T-helper 17 cell (primary cell): ENCODE data around the gene KNCN. TPM values are rescaled to one million over a fixed set of nuclear protein-coding genes. Genes with fewer than 3 reads are reported as not detected.

ENCODE experiments used
- ATAC-seq: fragments of 150-1000 bp; cut with Tn5 transposase; 2 replicates; pipeline ENCODE4 v1.10.0; 2021; ENCODE audit warnings: mild to moderate bottlenecking, moderate library complexity
- DNase-seq, 3 donors: peaks; one replicate each; pipeline versions ENCODE4 v3.0.0 to v3.0.0-alpha.2; 2020 to 2021
- H3K9me3 ChIP-seq: one replicate; pipeline ENCODE4 v1.7.0; 2013; ENCODE audit warnings: low read length, mild to moderate bottlenecking; ENCODE audit not compliant: control insufficient read depth, poor library complexity, severe bottlenecking
- H3K27ac Mint-ChIP-seq: one replicate; pipeline ENCODE4 v1.8.0; 2022; ENCODE audit warnings: mild to moderate bottlenecking, moderate library complexity, mixed read lengths
- H3K27me3 Mint-ChIP-seq: one replicate; pipeline ENCODE4 v1.8.0; 2022; ENCODE audit warnings: mixed read lengths
- H3K36me3 Mint-ChIP-seq: one replicate; pipeline ENCODE4 v1.8.0; 2022; ENCODE audit warnings: low read depth, mixed read lengths
- H3K4me1 Mint-ChIP-seq: one replicate; pipeline ENCODE4 v1.8.0; 2022; ENCODE audit warnings: mild to moderate bottlenecking, mixed read lengths
- H3K4me3 Mint-ChIP-seq: one replicate; pipeline ENCODE4 v1.8.0; 2022; ENCODE audit warnings: mild to moderate bottlenecking, moderate library complexity, mixed read lengths
- total RNA-seq, 4 donors: library from RNA in 2 of 4; stranded (reverse) in 2 of 4; gene quantifications; one replicate each; pipeline ENCODE4 v1.2.3 and lab custom pipeline; 2022 to 2026

Gene KNCN
- total RNA-seq, 2 donors from 2014 or later: not detected

- peaks cover 7% of the 10 kb centered on the region for H3K36me3 Mint-ChIP-seq
- no peak for ATAC-seq
These were observed 20.5 kb downstream of the KNCN start for GRCh38 chr1:46530791-46531409.

GRCh38 chr1:46530311-46530710, 21.1 kb downstream of the KNCN start:
- ATAC-seq (no peak), DNase-seq (no peak)
- Mint-ChIP-seq H3K36me3 (peaks cover 7% of the 10 kb centered on the region), H3K27me3 (peaks cover 38% of the 10 kb centered on the region), H3K27ac (no peak overlapping the region), H3K4me3 (no peak overlapping the region), H3K4me1 (peaks cover 17% of the 10 kb centered on the region)
- H3K9me3 ChIP-seq: no peaks in the 10 kb centered on the region

More at GRCh38 chr1:46530791-46531409, 20.5 kb downstream of the KNCN start:
- no peaks in the 10 kb centered on the region for H3K9me3 ChIP-seq
- H3K27ac Mint-ChIP-seq: no peak overlapping the region
- H3K27me3 Mint-ChIP-seq: peaks cover 33% of the 10 kb centered on the region
- peaks cover 17% of the 10 kb centered on the region for H3K4me1 Mint-ChIP-seq
- no peak overlapping the region for H3K4me3 Mint-ChIP-seq
- no peak for DNase-seq

- peaks cover 44% of the 10 kb centered on the region for H3K27me3 Mint-ChIP-seq
- ATAC-seq (no peak), DNase-seq (no peak)
- no peaks in the 10 kb centered on the region for H3K9me3 ChIP-seq
- peaks cover 11% of the 10 kb centered on the region for H3K36me3 Mint-ChIP-seq
- no peak overlapping the region for H3K27ac Mint-ChIP-seq
- peaks cover 17% of the 10 kb centered on the region for H3K4me1 Mint-ChIP-seq
- no peak overlapping the region for H3K4me3 Mint-ChIP-seq
These were observed 22.3 kb downstream of the KNCN start for GRCh38 chr1:46529031-46529630.

GRCh38 chr1:46528297-46528955, 23.0 kb downstream of the KNCN start:
- Mint-ChIP-seq H3K4me1 (peaks cover 14% of the 10 kb centered on the region), H3K36me3 (peaks cover 11% of the 10 kb centered on the region), H3K27me3 (peaks cover 49% of the 10 kb centered on the region), H3K27ac (no peak overlapping the region), H3K4me3 (peak overlapping the region; percentile 12)
- DNase-seq (no peak), ATAC-seq (no peak)
- no peaks in the 10 kb centered on the region for H3K9me3 ChIP-seq

- Mint-ChIP-seq H3K4me3 (peak overlapping the region; percentile 12), H3K4me1 (peaks cover 14% of the 10 kb centered on the region), H3K36me3 (peaks cover 11% of the 10 kb centered on the region), H3K27me3 (peaks cover 49% of the 10 kb centered on the region), H3K27ac (no peak overlapping the region)
- DNase-seq (peak; percentile 49 to 69 (median 55)), ATAC-seq (peak; percentile 72)
- H3K9me3 ChIP-seq: no peaks in the 10 kb centered on the region
These were observed 23.8 kb downstream of the KNCN start for GRCh38 chr1:46527474-46528296.

GRCh38 chr1:46526691-46527291, 24.7 kb downstream of the KNCN start:
- DNase-seq: no peak
- H3K9me3 ChIP-seq: no peaks in the 10 kb centered on the region
- H3K27ac Mint-ChIP-seq: no peak overlapping the region
- H3K4me1 Mint-ChIP-seq: peaks cover 18% of the 10 kb centered on the region
- ATAC-seq: no peak
- peaks cover 49% of the 10 kb centered on the region for H3K27me3 Mint-ChIP-seq
- peaks cover 11% of the 10 kb centered on the region for H3K36me3 Mint-ChIP-seq
- H3K4me3 Mint-ChIP-seq: no peak overlapping the region

- DNase-seq: no peak
- no peak overlapping the region for H3K27ac Mint-ChIP-seq
- H3K4me1 Mint-ChIP-seq: peaks cover 21% of the 10 kb centered on the region
These were observed 25.3 kb downstream of the KNCN start for GRCh38 chr1:46526013-46526690.

GRCh38 chr1:46525253-46525983, 26.0 kb downstream of the KNCN start:
- H3K27ac Mint-ChIP-seq: no peak overlapping the region
- DNase-seq: no peak
- no peaks in the 10 kb centered on the region for H3K9me3 ChIP-seq
- H3K27me3 Mint-ChIP-seq: peaks cover 54% of the 10 kb centered on the region
- ATAC-seq: no peak
- H3K4me1 Mint-ChIP-seq: peaks cover 21% of the 10 kb centered on the region
- H3K36me3 Mint-ChIP-seq: peaks cover 13% of the 10 kb centered on the region
- no peak overlapping the region for H3K4me3 Mint-ChIP-seq

More at GRCh38 chr1:46526013-46526690, 25.3 kb downstream of the KNCN start:
- H3K9me3 ChIP-seq: no peaks in the 10 kb centered on the region
- H3K4me3 Mint-ChIP-seq: no peak overlapping the region
- H3K27me3 Mint-ChIP-seq: peaks cover 49% of the 10 kb centered on the region
- no peak for ATAC-seq
- peaks cover 11% of the 10 kb centered on the region for H3K36me3 Mint-ChIP-seq

GRCh38 chr1:46524843-46525242, 26.6 kb downstream of the KNCN start:
- peaks cover 21% of the 10 kb centered on the region for H3K4me1 Mint-ChIP-seq
- no peak overlapping the region for H3K27ac Mint-ChIP-seq
- ATAC-seq (no peak), DNase-seq (no peak)
- no peaks in the 10 kb centered on the region for H3K9me3 ChIP-seq
- peaks cover 55% of the 10 kb centered on the region for H3K27me3 Mint-ChIP-seq
- H3K36me3 Mint-ChIP-seq: peaks cover 13% of the 10 kb centered on the region
- H3K4me3 Mint-ChIP-seq: no peak overlapping the region

GRCh38 chr1:46523496-46524353, 27.7 kb downstream of the KNCN start:
- H3K9me3 ChIP-seq: no peaks in the 10 kb centered on the region
- Mint-ChIP-seq H3K27me3 (peaks cover 53% of the 10 kb centered on the region), H3K4me1 (peaks cover 14% of the 10 kb centered on the region), H3K27ac (no peak overlapping the region), H3K36me3 (peaks cover 9% of the 10 kb centered on the region), H3K4me3 (no peak overlapping the region)
- DNase-seq (no peak), ATAC-seq (no peak)

- peaks cover 9% of the 10 kb centered on the region for H3K36me3 Mint-ChIP-seq
- ATAC-seq: no peak
- no peak overlapping the region for H3K27ac Mint-ChIP-seq
- H3K9me3 ChIP-seq: no peaks in the 10 kb centered on the region
- H3K4me3 Mint-ChIP-seq: no peak overlapping the region
- H3K4me1 Mint-ChIP-seq: peaks cover 11% of the 10 kb centered on the region
- peaks cover 53% of the 10 kb centered on the region for H3K27me3 Mint-ChIP-seq
- no peak for DNase-seq
These were observed 28.5 kb downstream of the KNCN start for GRCh38 chr1:46522969-46523320.
